Stimulated activated naive CD8-positive, alpha-beta T cell treated with anti-CD3 and anti-CD28 coated beads, Interleukin-15, Interleukin-2, amounts not matched to agents 100 ng/mL and 50 ng/mL, for 24 hours (primary cell): ENCODE measurements around the gene CYB561.

Source experiments
- H3K27ac Mint-ChIP-seq: one replicate; pipeline ENCODE4 v1.8.0; 2021; ENCODE audit warnings: mild to moderate bottlenecking, mixed read lengths
- H3K27me3 Mint-ChIP-seq: one replicate; pipeline ENCODE4 v1.8.0; 2021; ENCODE audit warnings: mixed read lengths
- H3K36me3 Mint-ChIP-seq: one replicate; pipeline ENCODE4 v1.8.0; 2021; ENCODE audit warnings: low read depth, mixed read lengths
- H3K4me1 Mint-ChIP-seq: one replicate; pipeline ENCODE4 v1.8.0; 2021; ENCODE audit warnings: low read depth, mixed read lengths
- H3K4me3 Mint-ChIP-seq: one replicate; pipeline ENCODE4 v1.8.0; 2021; ENCODE audit warnings: mild to moderate bottlenecking, mixed read lengths
- H3K9me3 Mint-ChIP-seq: one replicate; pipeline ENCODE4 v1.8.0; 2021; ENCODE audit warnings: mixed read lengths

The CYB561 gene

DNA sequence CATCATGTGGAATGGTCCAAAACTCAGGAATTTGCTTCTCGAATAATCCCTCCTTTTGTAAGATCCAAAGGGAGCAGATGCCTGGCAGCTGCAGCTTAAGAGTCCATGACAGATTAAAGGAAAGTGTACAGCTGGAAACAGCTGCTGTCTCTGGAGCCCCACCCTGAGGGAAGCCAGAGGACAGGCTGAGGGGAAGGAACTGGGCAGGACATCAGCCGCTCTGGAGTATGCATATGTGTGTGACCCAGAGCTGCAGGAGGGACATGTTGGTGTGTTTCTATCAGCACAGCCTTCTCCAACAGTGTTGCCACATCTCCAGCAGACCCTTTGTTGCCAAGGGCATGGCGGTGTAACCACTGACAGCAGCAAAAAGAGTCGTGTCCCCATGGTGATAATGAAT is 46.2 kb downstream of the CYB561 start:
- H3K27me3 Mint-ChIP-seq: no peaks in the 10 kb centered on the region
- no peaks in the 10 kb centered on the region for H3K9me3 Mint-ChIP-seq
- no peak overlapping the region for H3K4me3 Mint-ChIP-seq
- no peak overlapping the region for H3K27ac Mint-ChIP-seq
- H3K36me3 Mint-ChIP-seq: no peaks in the 10 kb centered on the region
- peaks cover 4% of the 10 kb centered on the region for H3K4me1 Mint-ChIP-seq

DNA sequence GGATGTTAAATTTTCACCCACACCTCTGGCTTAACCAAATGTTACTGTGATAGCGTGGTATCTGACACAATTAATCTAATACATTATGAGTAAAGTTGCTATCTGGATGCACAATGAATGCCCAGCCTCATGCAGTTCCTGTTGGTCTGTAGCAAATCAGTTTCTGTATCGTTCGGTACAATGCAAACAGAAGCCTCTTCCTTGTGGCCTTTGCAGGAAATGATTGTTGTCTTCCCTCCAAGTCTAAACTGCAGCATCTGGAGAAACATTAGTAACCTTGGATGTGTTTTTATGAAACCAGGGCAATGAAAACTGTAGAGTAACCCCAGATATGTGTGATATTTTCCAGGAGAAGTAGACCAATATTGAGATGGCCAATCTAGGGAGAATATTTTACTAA is 46.8 kb downstream of the CYB561 start:
- Mint-ChIP-seq H3K27me3 (no peaks in the 10 kb centered on the region), H3K4me3 (no peak overlapping the region), H3K4me1 (peaks cover 4% of the 10 kb centered on the region), H3K27ac (no peak overlapping the region), H3K9me3 (no peaks in the 10 kb centered on the region), H3K36me3 (no peaks in the 10 kb centered on the region)

DNA sequence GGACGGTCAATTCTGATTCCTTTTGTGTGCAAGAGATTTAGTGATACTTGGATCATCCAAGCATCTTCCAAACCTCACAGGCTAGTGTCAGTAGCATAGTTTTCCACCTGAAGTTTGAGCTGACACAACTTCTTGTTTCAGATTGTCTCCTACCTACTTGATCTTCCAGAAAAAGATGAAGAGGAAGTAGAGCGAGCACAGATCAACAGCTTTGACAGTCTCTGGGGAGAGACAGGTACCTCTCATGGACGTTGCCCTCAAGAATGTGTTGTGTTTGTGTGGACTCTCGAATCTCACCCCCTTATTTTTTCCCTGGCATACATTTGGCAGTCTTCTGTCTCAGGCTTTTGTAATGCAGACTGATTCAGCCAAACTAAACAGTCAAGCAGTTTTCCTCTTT is 47.4 kb downstream of the CYB561 start:
- H3K4me1 Mint-ChIP-seq: peaks cover 4% of the 10 kb centered on the region
- H3K27me3 Mint-ChIP-seq: no peaks in the 10 kb centered on the region
- no peaks in the 10 kb centered on the region for H3K36me3 Mint-ChIP-seq
- H3K4me3 Mint-ChIP-seq: no peak overlapping the region
- no peaks in the 10 kb centered on the region for H3K9me3 Mint-ChIP-seq
- no peak overlapping the region for H3K27ac Mint-ChIP-seq

DNA sequence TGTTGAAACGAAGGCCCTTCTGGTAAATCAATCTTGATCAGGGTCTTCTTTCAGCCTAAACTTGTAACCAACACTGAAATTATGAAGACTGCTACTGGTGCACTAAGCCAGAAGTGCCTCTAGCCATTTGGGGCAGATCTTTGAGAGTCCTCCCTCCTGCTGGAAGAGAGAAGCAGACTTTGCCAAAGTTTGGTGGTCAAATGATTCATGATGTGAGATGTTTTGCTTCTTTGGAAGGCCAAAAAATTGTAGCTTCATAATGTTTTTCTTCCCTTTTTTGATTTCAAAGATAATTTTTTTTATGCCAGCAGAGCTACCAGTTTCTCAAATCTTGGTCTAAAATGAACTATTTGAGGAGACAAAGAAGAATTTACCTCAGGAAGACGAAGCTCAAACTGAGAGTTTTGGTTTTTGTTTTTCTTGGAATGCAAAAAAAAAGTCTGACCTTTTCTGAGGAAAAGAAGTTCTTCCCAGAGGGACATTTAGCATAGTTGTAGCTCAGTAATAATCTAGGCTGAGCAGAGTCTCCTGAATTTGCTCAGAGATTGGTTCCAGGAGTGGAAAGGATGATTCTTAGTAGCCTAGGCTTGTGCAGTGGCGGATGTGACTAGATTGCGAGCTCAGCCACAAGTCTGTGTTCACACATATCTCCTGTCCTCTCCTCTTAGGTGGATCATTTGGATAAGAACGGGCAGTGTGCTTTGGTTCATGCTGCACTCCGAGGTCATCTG is 50.9 kb downstream of the CYB561 start:
- Mint-ChIP-seq H3K36me3 (no peaks in the 10 kb centered on the region), H3K27ac (no peak overlapping the region), H3K4me1 (peaks cover 4% of the 10 kb centered on the region), H3K4me3 (no peak overlapping the region), H3K9me3 (no peaks in the 10 kb centered on the region), H3K27me3 (no peaks in the 10 kb centered on the region)

DNA sequence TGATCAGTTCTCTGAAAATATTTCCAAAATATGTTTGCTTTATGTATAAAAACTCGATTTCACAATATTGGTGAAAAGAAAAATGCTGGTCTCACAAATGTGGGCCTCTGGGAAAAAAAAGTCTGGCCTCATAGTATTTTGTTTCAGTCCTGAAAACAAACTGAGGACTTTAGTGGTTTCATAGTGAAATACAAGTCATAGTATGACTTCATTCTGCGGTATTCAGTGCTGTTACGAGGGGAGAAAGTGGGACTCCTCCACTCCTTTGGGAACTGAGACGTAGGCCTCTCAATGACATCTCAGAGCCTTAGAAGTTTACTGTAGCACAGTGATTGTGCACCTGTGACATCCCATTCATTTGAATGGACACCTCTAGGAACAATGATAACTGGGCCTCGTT is 56.0 kb downstream of the CYB561 start:
- no peaks in the 10 kb centered on the region for H3K4me1 Mint-ChIP-seq
- no peak overlapping the region for H3K27ac Mint-ChIP-seq
- H3K27me3 Mint-ChIP-seq: no peaks in the 10 kb centered on the region
- H3K36me3 Mint-ChIP-seq: no peaks in the 10 kb centered on the region
- no peaks in the 10 kb centered on the region for H3K9me3 Mint-ChIP-seq
- H3K4me3 Mint-ChIP-seq: no peak overlapping the region

GRCh38 chr17:63387656-63388340 is 58.3 kb downstream of the CYB561 start:
- H3K4me1 Mint-ChIP-seq: no peaks in the 10 kb centered on the region
- no peaks in the 10 kb centered on the region for H3K36me3 Mint-ChIP-seq
- no peak overlapping the region for H3K4me3 Mint-ChIP-seq
- H3K27ac Mint-ChIP-seq: no peak overlapping the region
- H3K27me3 Mint-ChIP-seq: no peaks in the 10 kb centered on the region
- H3K9me3 Mint-ChIP-seq: no peaks in the 10 kb centered on the region

GRCh38 chr17:63382826-63383225 is 63.3 kb downstream of the CYB561 start:
- Mint-ChIP-seq H3K36me3 (peaks cover 6% of the 10 kb centered on the region), H3K4me1 (peaks cover 4% of the 10 kb centered on the region), H3K27me3 (no peaks in the 10 kb centered on the region), H3K9me3 (no peaks in the 10 kb centered on the region), H3K4me3 (no peak overlapping the region), H3K27ac (no peak overlapping the region)
